GM19043 (cell line): ENCODE measurements around the gene RAG1.

Experiments
- ATAC-seq: cut with Tn5 transposase; IDR thresholded peaks from one replicate; pipeline ENCODE4 v1.9.1; 2021; ENCODE audit warnings: low read depth; ENCODE audit not compliant: unreplicated experiment

RAG1 gene

GRCh38 chr11:36588099-36588498 lies 20.3 kb downstream of the RAG1 start:
- ATAC-seq = no peak

GRCh38 chr11:36590513-36590912 lies 22.7 kb downstream of the RAG1 start:
- ATAC-seq = no peak

GRCh38 chr11:36591433-36591832 lies 23.6 kb downstream of the RAG1 start:
- no peak for ATAC-seq

GRCh38 chr11:36594316-36594989 lies 26.6 kb downstream of the RAG1 start, which contains the start of gene IFTAP:
Gene IFTAP, plus strand, starts transcription at chr11:36594502. Its CDS starts 15,602 bp downstream, at chr11:36610104.
- ATAC-seq = peak; percentile 73

GRCh38 chr11:36596880-36597279 lies 29.1 kb downstream of the RAG1 start:
- no peak for ATAC-seq

GRCh38 chr11:36598051-36598450 lies 30.2 kb downstream of the RAG1 start, which contains the start of gene RAG2:
Gene RAG2, minus strand, starts transcription at chr11:36598236. Its CDS starts 4,068 bp downstream, at chr11:36594168.
- ATAC-seq = no peak

GRCh38 chr11:36600180-36600579 lies 32.4 kb downstream of the RAG1 start:
- no peak for ATAC-seq

GRCh38 chr11:36601155-36601554 lies 33.3 kb downstream of the RAG1 start:
- no peak for ATAC-seq

GRCh38 chr11:36602135-36602534 lies 34.3 kb downstream of the RAG1 start:
- no peak for ATAC-seq

- no peak for ATAC-seq
These were observed 37.7 kb downstream of the RAG1 start for GRCh38 chr11:36605221-36606216.

GRCh38 chr11:36608491-36609199 lies 40.8 kb downstream of the RAG1 start:
- no peak for ATAC-seq

- no peak for ATAC-seq
These were observed 41.6 kb downstream of the RAG1 start for GRCh38 chr11:36609383-36609782.

- no peak for ATAC-seq
These were observed 48.0 kb downstream of the RAG1 start for GRCh38 chr11:36615826-36616225.

GRCh38 chr11:36617543-36618362 lies 49.9 kb downstream of the RAG1 start:
- ATAC-seq = no peak

- ATAC-seq = no peak
These were observed 50.7 kb downstream of the RAG1 start for GRCh38 chr11:36618363-36619047.

- no peak for ATAC-seq
These were observed 51.7 kb downstream of the RAG1 start for GRCh38 chr11:36619502-36619901.

- no peak for ATAC-seq
These were observed 52.4 kb downstream of the RAG1 start for GRCh38 chr11:36620246-36620645.

GRCh38 chr11:36622431-36623136 lies 54.8 kb downstream of the RAG1 start:
- no peak for ATAC-seq

- ATAC-seq = no peak
These were observed 55.7 kb downstream of the RAG1 start for GRCh38 chr11:36623494-36623893.
